HG03039 (cell line): Measurements from ENCODE around the gene JCHAIN.
"Not testable (repeated sequence)": the region's sequence is repeated elsewhere in the genome, so short reads cannot be mapped to it uniquely, and the experiment has no call there.

Experiments
- ATAC-seq: cut with Tn5 transposase; IDR thresholded peaks from one replicate; pipeline ENCODE4 v1.9.1; 2021; ENCODE audit warnings: mild to moderate bottlenecking, moderate library complexity; ENCODE audit not compliant: unreplicated experiment

Gene JCHAIN

DNA sequence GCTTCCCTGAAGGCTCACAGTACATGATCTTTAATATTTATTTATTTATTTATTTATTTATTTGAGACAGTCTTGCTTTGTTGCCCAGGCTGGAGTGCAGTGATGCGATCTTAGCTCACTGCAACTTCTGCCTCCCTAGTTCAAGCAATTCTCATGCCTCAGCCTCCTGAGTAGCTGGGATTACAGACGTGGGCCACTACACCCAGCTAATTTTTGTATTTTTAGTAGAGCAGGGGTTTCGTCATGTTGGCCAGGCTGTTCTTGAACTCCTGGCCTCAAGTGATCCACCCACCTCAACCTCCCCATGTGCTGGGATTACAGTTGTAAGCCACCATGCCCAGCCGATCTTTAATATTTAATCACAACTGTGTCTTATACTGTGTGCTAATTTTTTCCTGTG is 15.6 kb downstream of the JCHAIN start:
- ATAC-seq, result not testable (repeated sequence)

DNA sequence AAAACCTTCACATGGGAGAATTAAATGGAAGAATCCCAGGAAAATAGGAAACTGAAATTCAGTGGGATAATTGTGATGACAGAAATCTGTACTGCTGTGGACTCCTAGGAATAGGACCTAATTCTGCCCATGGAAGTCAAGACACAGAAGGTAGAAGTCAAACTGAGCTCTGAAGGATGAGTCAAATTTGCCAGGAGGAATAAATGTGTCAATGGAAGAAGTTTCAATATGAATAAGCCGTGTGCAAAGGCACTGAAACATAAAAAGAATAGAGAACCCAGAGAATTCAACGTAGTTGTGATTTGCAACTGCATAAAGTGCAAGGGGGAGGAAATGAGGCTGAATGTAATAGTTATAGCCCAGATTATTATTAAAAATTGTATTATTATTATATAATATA is 26.1 kb downstream of the JCHAIN start:
- ATAC-seq, result peak; percentile 57

DNA sequence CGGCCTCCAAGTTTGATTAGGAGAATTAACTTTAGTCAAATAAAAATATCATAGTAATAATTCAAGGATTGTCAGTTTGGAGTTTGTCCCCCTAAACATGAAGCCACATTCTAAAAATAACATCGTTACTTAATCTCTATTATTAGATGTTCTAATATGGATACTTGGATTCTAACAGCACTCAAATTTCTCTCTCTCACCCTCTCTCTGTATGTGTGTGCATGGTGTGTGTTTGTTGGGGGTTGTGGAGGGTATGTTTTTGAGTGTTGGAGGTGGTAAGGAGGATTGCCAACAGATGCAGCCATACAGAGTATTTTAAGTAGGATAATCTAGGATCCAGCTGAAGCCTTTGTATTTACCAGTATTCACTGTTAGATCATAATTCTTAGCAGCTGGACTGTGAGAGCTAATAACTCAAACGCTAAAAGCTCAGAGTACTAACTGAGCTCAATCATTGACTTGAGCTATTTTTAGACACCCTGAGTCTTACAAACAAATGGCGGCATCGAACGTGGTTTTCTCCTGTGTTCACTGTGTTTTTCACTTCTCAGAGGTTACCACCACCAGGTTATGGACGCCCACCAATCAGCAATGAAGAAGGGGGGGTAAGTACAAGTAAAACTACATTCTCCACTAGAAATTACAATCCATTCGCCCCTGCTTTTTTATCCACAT is 28.9 kb downstream of the JCHAIN start:
- no peak for ATAC-seq

DNA sequence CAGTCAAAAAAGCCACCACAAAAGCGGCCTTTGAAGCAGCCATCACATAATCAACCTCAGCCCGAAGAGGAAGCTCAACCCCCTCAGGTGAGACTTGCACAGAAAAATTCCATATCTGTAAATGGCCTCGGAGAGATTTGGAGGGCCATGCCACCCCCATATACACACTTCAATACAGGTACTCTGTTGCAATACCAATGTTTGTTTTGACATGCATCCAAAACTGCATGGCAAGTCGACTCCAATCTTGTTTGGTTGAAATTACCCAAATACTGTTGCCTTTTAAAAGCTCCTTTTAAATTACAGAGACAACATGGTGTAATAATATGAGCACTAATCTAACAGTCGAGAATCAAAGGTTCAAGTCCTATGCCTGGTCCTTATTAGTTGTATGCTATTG is 31.8 kb downstream of the JCHAIN start:
- no peak for ATAC-seq

DNA sequence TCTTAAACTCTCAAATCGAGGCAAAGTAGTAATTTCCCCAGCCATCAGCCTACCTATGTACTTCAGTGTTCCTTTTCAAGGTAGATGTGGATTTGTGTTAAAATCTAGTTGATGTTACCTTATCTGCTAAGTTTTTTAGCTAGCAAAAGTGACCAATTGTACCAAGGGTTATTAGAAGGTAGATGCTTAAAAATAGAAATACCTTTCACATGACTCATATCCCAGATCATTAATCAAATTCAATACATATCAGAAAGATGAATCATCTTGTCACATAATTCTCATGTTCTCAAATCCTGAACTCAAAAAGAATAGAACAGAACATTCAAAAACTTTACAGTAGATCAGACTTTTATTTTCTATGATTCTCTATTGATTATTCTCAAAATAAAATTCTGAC is 34.3 kb downstream of the JCHAIN start:
- no peak for ATAC-seq

DNA sequence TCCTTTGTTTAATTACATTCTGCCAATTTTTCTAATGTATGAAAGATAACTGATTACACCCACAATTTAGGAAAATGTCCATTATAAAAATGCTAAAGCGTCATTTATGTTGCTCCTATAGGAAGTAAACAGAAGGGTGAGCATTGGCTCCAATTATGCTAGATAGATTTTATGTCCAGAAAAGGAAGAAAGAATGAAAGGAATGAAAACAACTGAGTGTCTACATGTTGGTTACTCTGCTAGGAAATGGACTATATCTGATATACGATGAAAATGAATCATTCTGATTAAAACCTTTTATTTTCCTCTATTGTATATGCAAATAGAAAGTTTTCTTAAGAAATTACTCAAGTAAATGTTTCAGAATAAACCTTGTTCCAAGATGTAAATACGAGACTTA is 36.1 kb downstream of the JCHAIN start:
- ATAC-seq, result no peak

DNA sequence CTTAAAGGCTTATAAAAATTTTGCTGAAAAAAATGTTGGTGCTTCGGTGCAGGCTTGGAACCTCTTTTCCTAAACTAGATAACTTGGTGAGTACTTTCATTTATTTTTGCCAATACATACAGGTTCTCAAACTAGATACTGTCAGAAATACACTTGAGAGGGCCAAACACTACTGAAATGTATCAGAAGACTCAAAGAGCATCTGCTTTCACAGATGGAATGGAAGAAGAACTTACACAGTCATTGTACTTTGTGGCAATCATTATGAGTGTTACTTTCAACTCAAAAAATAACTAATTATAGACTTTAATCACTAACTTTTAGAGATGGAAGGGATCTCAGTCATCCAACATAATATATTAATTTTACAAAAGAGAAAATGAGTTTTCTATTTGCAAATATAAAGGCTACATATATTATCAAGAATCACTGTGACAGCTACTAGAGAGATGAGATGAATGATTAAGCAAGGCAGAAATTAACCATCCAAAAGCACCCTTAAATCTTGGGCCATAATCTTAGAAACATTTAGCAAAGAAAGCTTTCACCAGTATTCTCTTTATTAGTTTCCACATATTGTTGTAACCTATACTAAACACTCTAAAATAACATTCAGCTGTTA is 36.7 kb downstream of the JCHAIN start:
- peak; percentile 68 for ATAC-seq

DNA sequence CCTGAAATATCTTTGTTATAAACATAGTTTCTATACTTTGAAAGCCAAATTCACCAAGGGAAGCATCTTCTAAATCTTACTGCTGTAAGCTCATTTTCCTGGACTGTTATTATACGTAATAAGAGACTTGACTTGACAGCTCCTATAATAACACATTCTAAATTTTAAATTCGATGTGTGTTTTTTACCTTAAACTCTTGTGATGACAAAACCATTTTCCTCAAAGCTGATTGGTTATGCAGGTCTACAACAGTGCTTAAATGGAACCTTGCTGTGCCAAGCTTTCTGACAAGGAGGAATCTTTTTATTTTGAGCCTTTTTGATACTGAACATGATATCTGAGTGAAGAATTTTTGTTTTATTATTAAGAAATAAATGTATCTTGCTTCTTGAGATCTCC is 37.9 kb downstream of the JCHAIN start, which contains the start of gene ENAM:
TSS of gene ENAM (plus strand) at position 301 of the 400 bp plus-strand sequence. CDS start 757 bp downstream, outside the sequence.
- ATAC-seq, result no peak

DNA sequence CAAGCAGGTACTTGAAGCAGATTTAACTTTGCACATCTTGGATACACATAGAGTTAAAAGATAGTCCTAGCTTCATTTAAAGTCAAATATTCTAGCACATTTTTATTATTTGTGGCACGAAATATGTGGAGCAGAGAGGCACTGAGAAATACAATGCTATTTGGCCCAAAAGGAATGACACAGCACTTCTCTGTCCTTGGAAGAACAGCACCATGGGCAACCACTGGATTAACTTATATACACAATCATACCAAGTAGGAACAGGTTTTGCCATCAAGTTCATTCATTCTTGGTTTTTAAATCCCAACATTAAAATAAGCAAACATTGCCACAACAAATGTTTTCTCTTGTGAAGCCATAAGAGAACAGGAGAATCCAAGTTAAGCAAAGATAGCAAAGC is 38.7 kb downstream of the JCHAIN start:
- ATAC-seq, result no peak

DNA sequence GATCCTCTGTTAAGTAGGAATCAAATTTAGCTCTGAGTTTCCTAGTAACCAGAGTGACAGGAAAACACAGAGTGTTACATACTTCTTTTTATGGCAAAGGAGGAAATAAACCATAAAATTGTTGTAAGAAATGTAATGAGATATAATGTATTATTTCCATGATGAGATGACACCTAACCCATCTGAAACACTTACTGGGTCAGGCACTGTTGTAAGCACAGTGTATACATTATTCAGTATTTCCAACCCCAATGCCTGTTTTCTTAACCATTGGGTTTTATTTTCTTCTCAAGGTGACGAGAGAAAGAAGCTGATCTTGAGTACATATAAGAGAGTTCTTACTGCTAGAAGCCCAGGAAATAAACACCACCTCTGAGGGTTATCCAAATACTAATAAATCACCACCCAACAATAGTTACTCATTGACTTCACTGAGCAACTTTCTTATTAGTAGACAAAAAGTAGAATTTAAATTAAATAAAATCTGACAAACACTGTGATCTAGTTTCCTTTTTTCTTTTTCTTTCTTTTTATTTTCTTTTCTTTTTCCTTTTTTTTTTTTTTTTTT is 42.0 kb downstream of the JCHAIN start:
- ATAC-seq, result no peak

DNA sequence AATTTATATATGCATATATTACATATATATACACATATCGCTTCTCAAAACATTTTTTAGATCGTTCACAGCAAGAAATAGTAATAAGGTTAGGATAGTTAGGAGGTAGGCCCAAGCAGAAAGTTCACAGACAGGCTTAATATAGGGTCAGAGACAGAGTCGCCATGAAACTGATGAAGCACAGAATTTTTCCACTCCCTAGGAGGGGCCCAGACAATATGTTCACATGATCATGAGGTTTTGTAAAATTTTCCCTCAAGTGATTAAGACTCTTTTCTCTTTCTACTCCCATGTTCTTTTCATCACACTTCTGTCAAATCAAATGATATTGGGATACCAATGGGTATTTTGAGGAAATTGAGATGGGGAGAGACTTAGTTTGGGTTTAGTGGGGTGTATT is 43.0 kb downstream of the JCHAIN start:
- no peak for ATAC-seq

DNA sequence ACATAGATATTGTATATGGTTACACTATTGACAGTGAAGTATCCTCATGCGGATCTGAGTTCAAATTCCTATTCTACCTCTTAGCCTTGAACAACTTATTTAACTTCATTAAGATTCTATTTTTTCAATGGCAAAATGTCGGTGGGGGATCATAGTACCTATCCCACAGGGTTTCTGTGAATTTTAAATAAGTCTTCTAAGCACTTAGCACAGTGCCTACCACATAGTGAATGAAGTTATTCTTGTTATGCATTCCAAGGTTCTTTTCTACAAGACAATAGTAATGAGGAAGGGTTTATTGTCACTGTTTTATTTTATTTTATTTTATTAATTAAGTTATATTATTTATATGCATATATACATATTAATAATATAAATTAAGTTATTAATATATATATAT is 46.5 kb downstream of the JCHAIN start:
- ATAC-seq, result no peak

DNA sequence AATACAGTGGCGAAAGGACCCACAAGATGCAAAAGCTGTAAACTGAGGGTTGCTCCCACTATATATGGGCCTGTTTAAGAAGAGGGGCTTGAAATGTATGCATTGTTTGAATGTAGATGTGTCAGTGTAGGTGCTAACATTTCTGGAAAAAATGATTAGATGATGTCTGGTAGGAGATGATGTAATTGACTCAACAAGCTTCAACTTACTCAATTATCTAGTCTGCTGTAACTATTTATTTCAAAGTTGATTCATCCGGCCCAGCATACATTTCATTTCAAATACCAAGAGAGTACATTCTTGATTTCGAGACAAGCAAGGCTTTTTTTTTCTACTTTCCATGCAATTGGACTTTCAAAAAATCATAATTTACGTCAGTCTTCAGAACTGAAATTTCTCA is 47.0 kb downstream of the JCHAIN start:
- no peak for ATAC-seq

DNA sequence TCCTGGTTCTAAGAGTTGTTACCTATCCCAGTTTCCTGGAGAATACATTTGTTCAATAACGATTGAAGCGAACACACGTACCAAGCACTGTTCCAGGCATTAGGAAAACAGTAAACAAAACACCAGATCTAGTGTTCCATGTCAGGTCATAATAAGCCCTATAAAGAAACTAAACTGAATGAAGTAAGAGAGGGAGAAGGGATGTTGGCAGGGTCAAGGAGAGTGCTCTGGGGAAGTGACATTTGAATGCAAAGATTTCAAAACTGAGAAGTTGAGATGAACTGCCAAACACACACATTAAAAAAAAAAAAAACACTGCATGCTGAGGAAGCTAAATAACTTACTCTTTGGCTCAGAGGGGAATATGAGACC is 52.1 kb downstream of the JCHAIN start:
- ATAC-seq, result no peak

DNA sequence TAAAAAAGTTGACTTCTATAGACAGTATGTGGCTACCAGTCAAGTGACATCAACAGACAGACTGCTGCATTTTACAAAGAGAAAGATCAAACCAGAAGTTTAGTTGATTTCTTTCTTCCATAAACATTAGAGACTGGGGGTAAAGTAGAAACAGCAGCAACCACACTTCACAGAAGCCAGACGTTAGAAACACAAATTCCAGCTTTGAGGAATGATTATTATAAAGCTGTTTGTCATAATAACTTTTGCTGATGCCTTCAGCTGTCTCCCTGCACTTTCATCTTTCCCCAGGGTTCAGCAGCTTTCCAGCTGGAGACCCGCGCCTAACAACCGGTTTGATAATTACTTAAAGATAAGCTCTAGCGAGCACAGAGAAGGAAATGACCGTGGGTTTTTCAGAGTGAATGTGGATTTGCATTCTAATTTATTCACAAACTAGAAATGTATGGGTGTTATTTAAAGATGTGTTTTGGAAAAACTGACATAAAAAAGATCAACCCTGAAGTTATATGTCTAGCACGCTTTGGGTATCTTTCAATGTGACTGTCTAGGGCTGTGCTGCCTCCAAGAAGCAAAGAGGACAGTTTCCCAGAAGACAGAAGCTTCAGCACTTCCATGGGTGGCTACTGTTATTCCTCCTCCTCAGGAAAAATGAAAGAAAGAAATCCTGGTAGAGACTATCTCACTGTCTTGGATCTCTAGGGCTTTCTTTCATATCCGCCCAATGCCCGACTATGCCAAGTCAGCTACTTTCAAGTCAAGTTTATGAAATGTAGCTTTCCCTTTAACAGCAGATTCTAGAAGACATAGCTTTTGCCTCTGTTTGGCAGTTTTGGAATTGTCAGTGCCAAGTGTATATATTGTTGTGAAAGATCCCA is 52.8 kb downstream of the JCHAIN start:
- no peak for ATAC-seq

DNA sequence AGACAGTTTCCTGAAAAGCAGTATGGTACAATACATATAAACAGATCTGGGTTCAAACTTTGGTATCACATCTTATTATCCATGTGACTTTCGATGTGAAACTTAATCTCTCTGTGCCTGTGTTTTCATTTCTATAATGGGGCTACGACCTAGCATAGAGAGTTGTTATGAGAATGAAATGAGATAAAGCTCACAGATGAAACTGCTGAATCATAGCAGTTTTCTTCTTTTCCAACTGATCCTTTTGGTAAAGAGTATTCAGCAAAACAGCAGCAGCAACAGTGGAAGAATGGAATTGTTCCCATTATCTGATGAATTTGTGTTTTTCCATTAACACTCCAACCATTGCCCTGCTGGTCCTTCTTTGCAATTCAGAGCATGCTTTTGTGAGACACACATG is 58.0 kb downstream of the JCHAIN start:
- no peak for ATAC-seq

DNA sequence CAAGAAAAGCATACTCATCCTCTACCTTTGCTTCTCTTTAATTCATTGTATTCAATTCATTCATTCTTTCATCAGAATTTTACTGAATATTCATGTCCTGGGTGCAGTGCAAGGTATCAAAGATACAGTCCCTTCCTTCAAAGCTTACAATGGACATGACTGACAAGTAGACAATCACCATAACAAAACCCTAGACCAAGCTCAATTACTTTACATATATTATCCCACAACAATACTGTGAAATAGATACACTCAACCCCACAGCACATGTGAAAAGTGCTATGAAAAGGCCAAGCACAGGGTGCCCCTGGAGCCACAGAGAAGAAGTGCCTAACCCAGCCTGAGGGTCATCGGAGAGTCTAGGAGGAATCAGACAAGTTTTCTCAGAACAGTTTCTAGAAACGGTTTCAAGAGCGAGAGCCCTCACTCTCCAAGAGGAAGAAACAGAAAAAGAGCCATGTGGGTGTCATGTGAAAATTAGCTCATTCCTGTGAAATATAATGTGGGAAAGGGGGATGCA is 58.9 kb downstream of the JCHAIN start:
- no peak for ATAC-seq

DNA sequence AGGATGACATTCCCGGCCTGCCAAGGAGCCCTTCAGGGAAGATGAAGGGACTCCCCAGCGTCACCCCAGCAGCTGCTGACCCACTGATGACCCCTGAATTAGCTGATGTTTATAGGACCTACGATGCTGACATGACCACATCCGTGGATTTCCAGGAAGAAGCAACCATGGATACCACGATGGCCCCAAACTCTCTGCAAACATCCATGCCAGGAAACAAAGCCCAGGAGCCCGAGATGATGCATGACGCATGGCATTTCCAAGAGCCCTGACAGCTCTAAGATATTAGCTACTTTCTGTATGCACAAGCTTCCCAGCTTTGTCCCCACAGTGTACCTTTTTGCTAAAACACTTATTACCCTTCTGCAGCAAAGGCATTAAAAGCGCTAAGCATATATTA is 59.8 kb downstream of the JCHAIN start:
- ATAC-seq, result no peak
